ENCODE data around the gene USP53.
"Not testable (repeated sequence)": the region's sequence is repeated elsewhere in the genome, so short reads cannot be mapped to it uniquely, and the experiment has no call there.

GRCh38 chr4:119343293-119343692 lies 130.8 kb downstream of the USP53 start:
- TF ChIP-seq CTCF (IDR thresholded peaks at IDR 0.05; ENCODE audit: borderline replicate concordance, extremely low read depth, low read length, poor library complexity, severe bottlenecking); EZH2 (IDR thresholded peaks at IDR 0.05; ENCODE audit: borderline replicate concordance, low read depth, low read length, severe bottlenecking): not testable (repeated sequence)

Measured in DND-41 (cell line).